WTC11 (cell line): ENCODE results near the gene ACACA. TPM values are rescaled to one million over a fixed set of nuclear protein-coding genes. Genes with fewer than 3 reads are reported as not detected.

ENCODE experiments used
- ATAC-seq: fragments of 200-7000 bp; cut with Tn5 transposase; 2 replicates; pipeline ENCODE4 v1.10.0; 2021; ENCODE audit warnings: mild to moderate bottlenecking, moderate library complexity
- CTCF ChIA-PET: fragments of 300-600 bp; sonication (Branson Sonifier 250); formaldehyde crosslinking; loops from one replicate; lab custom pipeline; 2021; ENCODE audit warnings: antibody characterized with exemption; lab: Charles Lee
- POLR2A ChIA-PET: fragments of 350-600 bp; sonication (Branson Sonifier 250); formaldehyde crosslinking; loops from one replicate; lab custom pipeline; 2021; ENCODE audit warnings: antibody characterized with exemption; lab: Charles Lee
- DNase-seq: peaks from one replicate; pipeline ENCODE4 v3.0.0; 2021; ENCODE audit warnings: low spot score
- H3K27ac Mint-ChIP-seq: 2 replicates; pipeline ENCODE4 v1.8.0; 2021; ENCODE audit warnings: mixed read lengths
- H3K27me3 Mint-ChIP-seq: 2 replicates; pipeline ENCODE4 v1.8.0; 2021; ENCODE audit warnings: low read depth, mild to moderate bottlenecking, moderate library complexity, mixed read lengths
- H3K36me3 Mint-ChIP-seq: 2 replicates; pipeline ENCODE4 v1.8.0; 2021; ENCODE audit warnings: mixed read lengths
- H3K4me1 Mint-ChIP-seq: 2 replicates; pipeline ENCODE4 v1.8.0; 2022; ENCODE audit warnings: mixed read lengths
- H3K4me3 Mint-ChIP-seq: 2 replicates; pipeline ENCODE4 v1.8.0; 2021; ENCODE audit warnings: mild to moderate bottlenecking, moderate library complexity, mixed read lengths
- H3K9me3 Mint-ChIP-seq: 2 replicates; pipeline ENCODE4 v1.8.0; 2021; ENCODE audit warnings: mixed read lengths
- CREB1 ChIP-seq: sonication (generic); formaldehyde crosslinking; IDR thresholded peaks from 2 replicates; pipeline ENCODE4 v1.8.0; 2023; ENCODE audit warnings: mild to moderate bottlenecking, missing genetic modification reagents
- ELF4 ChIP-seq: sonication (generic); formaldehyde crosslinking; IDR thresholded peaks from 2 replicates; pipeline ENCODE4 v1.8.1; 2022; ENCODE audit warnings: low read depth, mild to moderate bottlenecking, moderate library complexity, missing genetic modification reagents
- ESRRA ChIP-seq: sonication (generic); formaldehyde crosslinking; IDR thresholded peaks from 2 replicates; pipeline ENCODE4 v1.8.1; 2022; ENCODE audit warnings: mild to moderate bottlenecking, missing genetic modification reagents, borderline replicate concordance
- MLX ChIP-seq: sonication (generic); formaldehyde crosslinking; IDR thresholded peaks from 2 replicates; pipeline ENCODE4 v1.8.1; 2023; ENCODE audit warnings: mild to moderate bottlenecking, missing genetic modification reagents, moderate library complexity
- MYBL2 ChIP-seq: sonication (generic); formaldehyde crosslinking; IDR thresholded peaks from 2 replicates; pipeline ENCODE4 v1.8.1; 2023; ENCODE audit warnings: mild to moderate bottlenecking, moderate library complexity, missing genetic modification reagents
- NFATC4 ChIP-seq: fragments of 250-450 bp; sonication (Bioruptor Pico); IDR thresholded peaks from 2 replicates; pipeline ENCODE4 v1.9.0; 2021; ENCODE audit warnings: mild to moderate bottlenecking
- NFYB ChIP-seq: sonication (generic); formaldehyde crosslinking; conservative IDR thresholded peaks from 2 replicates; pipeline ENCODE4 v1.8.0; 2022; ENCODE audit warnings: low read depth, missing genetic modification reagents
- OVOL2 ChIP-seq: fragments of 250-450 bp; sonication (Bioruptor Pico); IDR thresholded peaks from 2 replicates; pipeline ENCODE4 v1.9.0; 2021; ENCODE audit warnings: mild to moderate bottlenecking, borderline replicate concordance
- SMAD3 ChIP-seq: sonication (generic); formaldehyde crosslinking; IDR thresholded peaks from 2 replicates; pipeline ENCODE4 v1.8.0; 2022; ENCODE audit warnings: missing genetic modification reagents, mild to moderate bottlenecking, borderline replicate concordance
- TCF7 ChIP-seq: sonication (generic); formaldehyde crosslinking; IDR thresholded peaks from 2 replicates; pipeline ENCODE4 v1.8.0; 2022; ENCODE audit warnings: mild to moderate bottlenecking, low read depth, missing genetic modification reagents, moderate library complexity
- TEAD4 ChIP-seq: sonication (generic); formaldehyde crosslinking; IDR thresholded peaks from 2 replicates; pipeline ENCODE4 v1.8.0; 2022; ENCODE audit warnings: mild to moderate bottlenecking, missing genetic modification reagents
- ZNF232 ChIP-seq: sonication (generic); formaldehyde crosslinking; IDR thresholded peaks from 2 replicates; pipeline ENCODE4 v1.8.0; 2022; ENCODE audit warnings: mild to moderate bottlenecking, missing genetic modification reagents
- total RNA-seq: library from RNA; stranded (reverse); gene quantifications from 3 replicates; pipeline ENCODE4 v1.2.3, GENCODE V29; 2021
- TF ChIP-seq, protein P1 (sequence below): sonication (generic); formaldehyde crosslinking; IDR thresholded peaks from 2 replicates; pipeline ENCODE4 v1.8.1; 2022; ENCODE audit warnings: low read depth, missing genetic modification reagents, borderline replicate concordance
- TF ChIP-seq, protein P2 (sequence below): sonication (generic); formaldehyde crosslinking; IDR thresholded peaks from 2 replicates; pipeline ENCODE4 v1.8.0; 2022; ENCODE audit warnings: mild to moderate bottlenecking, missing genetic modification reagents
- TF ChIP-seq, protein P3 (sequence below): fragments of 250-450 bp; sonication (Bioruptor Pico); conservative IDR thresholded peaks from 2 replicates; pipeline ENCODE4 v1.9.0; 2021; ENCODE audit warnings: mild to moderate bottlenecking

The ACACA gene
- total RNA-seq, 1 experiment from 2014 or later, result 167 TPM

- H3K4me1 Mint-ChIP-seq, result peaks cover 59% of the 10 kb centered on the region
- peaks cover 2% of the 10 kb centered on the region; the same call in 1 of the 2 replicates for H3K36me3 Mint-ChIP-seq
- no peak for TF ChIP-seq NFYB (CRISPR knock-in tag)
- TF ChIP-seq MLX, result no peak
- TF ChIP-seq ELF4, result no peak
- no peak for TF ChIP-seq MYBL2 (CRISPR knock-in tag)
- TF ChIP-seq ZNF232 (CRISPR knock-in tag), result no peak
- TF ChIP-seq, all 79 proteins: peak for 0
- H3K27me3 Mint-ChIP-seq, result no peaks in the 10 kb centered on the region
- no peak overlapping the region for H3K4me3 Mint-ChIP-seq
- DNase-seq (no peak), ATAC-seq (peak; percentile 22)
- H3K27ac Mint-ChIP-seq, result peak overlapping the region; percentile 30
- no peaks in the 10 kb centered on the region for H3K9me3 Mint-ChIP-seq
- ChIA-PET CTCF (interaction anchor here (0.9 kb wide), 1 partner anchor 39 kb away, joined by 3 read pairs; no protein-coding TSS in a partner anchor), POLR2A (no interaction called here)
Measured at GRCh38 chr17:37135576-37135975, 271.1 kb downstream of the ACACA start.

- CTCF ChIA-PET, result interaction anchor here (1.4 to 1.5 kb wide), 3 partner anchors 17 to 60 kb away, joined by 4 to 5 read pairs (median 4); no protein-coding TSS in a partner anchor
- Mint-ChIP-seq H3K36me3 (peaks cover 7% of the 10 kb centered on the region), H3K4me3 (no peak overlapping the region), H3K9me3 (no peaks in the 10 kb centered on the region), H3K27ac (peak overlapping the region; percentile 25; the same call in 1 of the 2 replicates), H3K4me1 (peaks cover 59% of the 10 kb centered on the region), H3K27me3 (no peaks in the 10 kb centered on the region)
- POLR2A ChIA-PET, result no interaction called here
- DNase-seq, result no peak
- TF ChIP-seq, protein P1, sequence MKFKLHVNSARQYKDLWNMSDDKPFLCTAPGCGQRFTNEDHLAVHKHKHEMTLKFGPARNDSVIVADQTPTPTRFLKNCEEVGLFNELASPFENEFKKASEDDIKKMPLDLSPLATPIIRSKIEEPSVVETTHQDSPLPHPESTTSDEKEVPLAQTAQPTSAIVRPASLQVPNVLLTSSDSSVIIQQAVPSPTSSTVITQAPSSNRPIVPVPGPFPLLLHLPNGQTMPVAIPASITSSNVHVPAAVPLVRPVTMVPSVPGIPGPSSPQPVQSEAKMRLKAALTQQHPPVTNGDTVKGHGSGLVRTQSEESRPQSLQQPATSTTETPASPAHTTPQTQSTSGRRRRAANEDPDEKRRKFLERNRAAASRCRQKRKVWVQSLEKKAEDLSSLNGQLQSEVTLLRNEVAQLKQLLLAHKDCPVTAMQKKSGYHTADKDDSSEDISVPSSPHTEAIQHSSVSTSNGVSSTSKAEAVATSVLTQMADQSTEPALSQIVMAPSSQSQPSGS (CRISPR knock-in tag), result no peak
- TF ChIP-seq NFATC4 (CRISPR knock-in tag) (no peak), ZNF232 (CRISPR knock-in tag) (no peak), ESRRA (CRISPR knock-in tag) (no peak)
- TF ChIP-seq, protein P2, sequence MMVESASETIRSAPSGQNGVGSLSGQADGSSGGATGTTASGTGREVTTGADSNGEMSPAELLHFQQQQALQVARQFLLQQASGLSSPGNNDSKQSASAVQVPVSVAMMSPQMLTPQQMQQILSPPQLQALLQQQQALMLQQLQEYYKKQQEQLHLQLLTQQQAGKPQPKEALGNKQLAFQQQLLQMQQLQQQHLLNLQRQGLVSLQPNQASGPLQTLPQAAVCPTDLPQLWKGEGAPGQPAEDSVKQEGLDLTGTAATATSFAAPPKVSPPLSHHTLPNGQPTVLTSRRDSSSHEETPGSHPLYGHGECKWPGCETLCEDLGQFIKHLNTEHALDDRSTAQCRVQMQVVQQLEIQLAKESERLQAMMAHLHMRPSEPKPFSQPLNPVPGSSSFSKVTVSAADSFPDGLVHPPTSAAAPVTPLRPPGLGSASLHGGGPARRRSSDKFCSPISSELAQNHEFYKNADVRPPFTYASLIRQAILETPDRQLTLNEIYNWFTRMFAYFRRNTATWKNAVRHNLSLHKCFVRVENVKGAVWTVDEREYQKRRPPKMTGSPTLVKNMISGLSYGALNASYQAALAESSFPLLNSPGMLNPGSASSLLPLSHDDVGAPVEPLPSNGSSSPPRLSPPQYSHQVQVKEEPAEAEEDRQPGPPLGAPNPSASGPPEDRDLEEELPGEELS (CRISPR knock-in tag), result no peak
- no peak for ATAC-seq
Measured at GRCh38 chr17:37134050-37134449, 272.6 kb downstream of the ACACA start.

- DNase-seq, result no peak
- H3K27ac Mint-ChIP-seq, result 0 out of 2 replicates have a peak overlapping the region, but pooled peaks have one; percentile 74
- H3K36me3 Mint-ChIP-seq, result peaks cover 8% of the 10 kb centered on the region
- ChIA-PET POLR2A (no interaction called here), CTCF (interaction anchor here (1.4 to 1.5 kb wide), 2 partner anchors 16 to 61 kb away, joined by 4 to 5 read pairs; no protein-coding TSS in a partner anchor)
- H3K4me1 Mint-ChIP-seq, result peaks cover 58% of the 10 kb centered on the region
- no peak for ATAC-seq
- TF ChIP-seq TEAD4 (CRISPR knock-in tag) (no peak), OVOL2 (CRISPR knock-in tag) (no peak), SMAD3 (no peak), TCF7 (CRISPR knock-in tag) (no peak), CREB1 (CRISPR knock-in tag) (no peak)
- TF ChIP-seq, protein P3, sequence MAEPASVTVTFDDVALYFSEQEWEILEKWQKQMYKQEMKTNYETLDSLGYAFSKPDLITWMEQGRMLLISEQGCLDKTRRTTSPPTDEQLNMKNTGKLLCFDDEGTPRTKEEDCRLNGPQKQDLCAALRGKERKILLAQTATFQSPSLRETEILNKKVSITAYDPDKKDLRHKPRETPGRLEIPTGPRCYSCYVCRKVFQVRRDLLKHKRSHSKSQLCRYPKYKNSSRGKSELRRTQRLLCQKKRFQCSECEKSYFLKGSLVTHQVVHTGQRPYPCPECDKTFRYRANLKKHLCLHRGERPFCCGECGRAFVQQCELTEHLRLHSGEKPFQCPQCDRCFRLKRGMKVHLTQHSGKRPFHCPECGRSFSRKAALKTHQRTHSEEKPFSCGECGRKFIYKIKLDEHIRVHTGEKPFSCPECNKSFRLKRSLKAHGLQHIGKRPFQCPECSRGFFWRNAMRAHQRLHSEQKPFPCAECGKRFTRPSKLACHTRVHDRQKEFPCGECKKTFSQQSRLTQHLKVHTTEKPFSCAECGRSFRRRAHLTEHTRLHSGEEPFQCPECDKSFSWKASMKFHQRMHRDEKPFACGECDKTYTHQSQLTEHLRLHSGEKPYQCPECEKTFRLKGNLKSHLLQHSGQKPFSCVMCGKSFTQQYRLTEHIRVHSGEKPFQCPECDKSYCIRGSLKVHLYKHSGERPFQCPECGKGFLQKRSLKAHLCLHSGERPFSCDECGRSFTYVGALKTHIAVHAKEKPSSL, result no peak
- H3K27me3 Mint-ChIP-seq, result no peaks in the 10 kb centered on the region
- H3K4me3 Mint-ChIP-seq, result no peak overlapping the region
- no peaks in the 10 kb centered on the region for H3K9me3 Mint-ChIP-seq
Measured at GRCh38 chr17:37133136-37133535, 273.5 kb downstream of the ACACA start.
